ENCODE measurements around the gene DNAJB6.

- TF ChIP-seq POLR2AphosphoS5 (IDR thresholded peaks at IDR 0.05) = peak in 3 of 4 donors; percentile 55 to 72 (median 70)
- TF ChIP-seq POLR2A (IDR thresholded peaks at IDR 0.05) = no peak
- TF ChIP-seq EP300 (IDR thresholded peaks at IDR 0.05) = peak in 1 of 4 donors; percentile 20
These were observed 50.4 kb downstream of the DNAJB6 start for GRCh38 chr7:157386979-157387800.
